ENCODE results near the gene TMEM30B. TPM values are rescaled to one million over a fixed set of nuclear protein-coding genes. Genes with fewer than 3 reads are reported as not detected.

Gene TMEM30B
- total RNA-seq, 4 donors from 2014 or later, result 15.6 to 47.6 (median 39.9) TPM

- no peak for DNase-seq (ENCODE audit: low spot score in 2 of 2)
- H3K4me1 ChIP-seq, result peaks cover 0 to 49% (median 0%) of the 10 kb centered on the region in 4 donors
- TF ChIP-seq POLR2A (IDR thresholded peaks at IDR 0.05) (no peak), EP300 (IDR thresholded peaks at IDR 0.05) (no peak), CTCF (IDR thresholded peaks at IDR 0.05) (no peak)
- H3K27ac ChIP-seq, result peak overlapping the region in 1 of 4 donors; percentile 54
- WGBS, 2 donors, result 50 to 64% methylated on average over 4 of the region's 4 CpGs
- no peak overlapping the region for H3K4me3 ChIP-seq
- H3K36me3 ChIP-seq, result no peaks in the 10 kb centered on the region
- peaks cover 0 to 9% of the 10 kb centered on the region in 2 donors for H3K27me3 ChIP-seq
- no peaks in the 10 kb centered on the region for H3K9me3 ChIP-seq
Measured at GRCh38 chr14:61262082-61262481, 19.1 kb downstream of the TMEM30B start.

GRCh38 chr14:61260939-61261776 is 20.0 kb downstream of the TMEM30B start:
- peaks cover 0 to 44% (median 0%) of the 10 kb centered on the region in 4 donors for H3K4me1 ChIP-seq
- peaks cover 0 to 5% of the 10 kb centered on the region in 2 donors for H3K27me3 ChIP-seq
- no peak overlapping the region for H3K4me3 ChIP-seq
- H3K36me3 ChIP-seq, result no peaks in the 10 kb centered on the region
- H3K27ac ChIP-seq, result peak overlapping the region in 1 of 4 donors; percentile 54
- peak in 1 of 2 donors; percentile 38 for TF ChIP-seq EP300 (IDR thresholded peaks at IDR 0.05)
- no peak for TF ChIP-seq POLR2A (IDR thresholded peaks at IDR 0.05)
- TF ChIP-seq CTCF (IDR thresholded peaks at IDR 0.05), result no peak
- DNase-seq (ENCODE audit: low spot score in 2 of 2), result no peak
- 65 to 74% methylated on average over 8 of the region's 8 CpGs for WGBS, 2 donors
- no peaks in the 10 kb centered on the region for H3K9me3 ChIP-seq

- Histone ChIP-seq H3K27me3 (no peaks in the 10 kb centered on the region), H3K4me3 (no peak overlapping the region), H3K9me3 (no peaks in the 10 kb centered on the region), H3K36me3 (no peaks in the 10 kb centered on the region), H3K27ac (no peak overlapping the region), H3K4me1 (peaks cover 0 to 28% (median 0%) of the 10 kb centered on the region in 4 donors)
- no peak for TF ChIP-seq CTCF (IDR thresholded peaks at IDR 0.05)
- TF ChIP-seq POLR2A (IDR thresholded peaks at IDR 0.05), result no peak
- no peak for TF ChIP-seq EP300 (IDR thresholded peaks at IDR 0.05)
- no peak for DNase-seq (ENCODE audit: low spot score in 2 of 2)
- 44 to 48% methylated on average over 4 of the region's 4 CpGs for WGBS, 2 donors
Measured at GRCh38 chr14:61258985-61259384, 22.2 kb downstream of the TMEM30B start.

GRCh38 chr14:61257469-61258057 is 23.6 kb downstream of the TMEM30B start:
- H3K36me3 ChIP-seq, result no peaks in the 10 kb centered on the region
- peaks cover 0 to 31% (median 0%) of the 10 kb centered on the region in 4 donors for H3K4me1 ChIP-seq
- no peak overlapping the region for H3K27ac ChIP-seq
- no peak for DNase-seq (ENCODE audit: low spot score in 2 of 2)
- WGBS, 2 donors, result 80 to 81% methylated on average over 5 of the region's 5 CpGs
- no peaks in the 10 kb centered on the region for H3K9me3 ChIP-seq
- TF ChIP-seq EP300 (IDR thresholded peaks at IDR 0.05), result no peak
- TF ChIP-seq POLR2A (IDR thresholded peaks at IDR 0.05), result no peak
- no peak for TF ChIP-seq CTCF (IDR thresholded peaks at IDR 0.05)
- H3K4me3 ChIP-seq, result no peak overlapping the region
- H3K27me3 ChIP-seq, result no peaks in the 10 kb centered on the region
